Left lung (tissue), 10 donors: Measurements from ENCODE around the gene ANKRD10. TPM values are rescaled to one million over a fixed set of nuclear protein-coding genes. Genes with fewer than 3 reads are reported as not detected.

Source experiments
- ATAC-seq: fragments of 200-7000 bp; cut with Tn5 transposase; one replicate; pipeline ENCODE4 v1.9.1; 2020; ENCODE audit warnings: moderate library complexity
- DNase-seq, 4 donors: peaks; one replicate each; pipeline ENCODE4 v3.0.0-alpha.2; 2013 to 2020
- H3K27ac ChIP-seq, 2 donors: fragments of 200-600 bp; sonication (generic) in 1 of 2; one replicate each; pipeline versions ENCODE4 v1.5.0 to v1.8.0; 2020 to 2021
- H3K27me3 ChIP-seq, 2 donors: fragments of 200-600 bp; sonication (generic) in 1 of 2; one replicate each; pipeline versions ENCODE4 v1.5.0 to v1.8.0; 2020 to 2021
- H3K36me3 ChIP-seq, 2 donors: fragments of 200-600 bp; sonication (generic) in 1 of 2; one replicate each; pipeline versions ENCODE4 v1.5.0 to v1.8.0; 2020 to 2021
- H3K4me1 ChIP-seq, 2 donors: fragments of 200-600 bp; one replicate each; pipeline ENCODE4 v1.8.0; 2021
- H3K4me3 ChIP-seq, 2 donors: fragments of 200-600 bp; sonication (generic) in 1 of 2; one replicate each; pipeline versions ENCODE4 v1.5.0 to v1.8.0; 2020 to 2021; ENCODE audit warnings: mild to moderate bottlenecking in 1 of 2
- H3K9me3 ChIP-seq, 2 donors: fragments of 200-600 bp; sonication (generic) in 1 of 2; one replicate each; pipeline versions ENCODE4 v1.5.0 to v1.8.0; 2020 to 2021
- CTCF ChIP-seq, 2 donors: fragments of 200-600 bp; sonication (generic) in 1 of 2; IDR thresholded peaks; one replicate each; pipeline versions ENCODE4 v1.5.0 to v1.8.0; 2021; ENCODE audit warnings: antibody characterized with exemption in 2 of 2
- intact Hi-C, 2 donors: fragments of 100-400 bp; cut with DNase I; formaldehyde crosslinking; loops; one replicate each; pipeline versions ENCODE4 v1.11.2 to v1.14.2; 2022
- polyA plus RNA-seq, 6 donors: library from polyadenylated mRNA; unstranded; fragments of 120-200 nt; gene quantifications; one replicate each; pipeline ENCODE4 v1.2.1, GENCODE V29; 2013; ENCODE audit not compliant: insufficient read length in 6 of 6
- total RNA-seq, 2 donors: library from RNA; stranded (reverse); fragmentation: NEBNext Ultra II Directional; extraction: Animal tissue kit (Norgen Biotek cat#: 25700); gene quantifications; one replicate each; pipeline ENCODE4 v1.2.1, GENCODE V29; 2021
- donor health status: DM: no; HTN: yes; CAD: no.
- donor health status: DM: no; HTN: no; CAD: no.

The ANKRD10 gene
- total and polyA plus RNA-seq, 8 donors: 101 to 489 (median 426) TPM

GRCh38 chr13:110885966-110886869 lies 28.7 kb downstream of the ANKRD10 start:
- H3K4me1 ChIP-seq: no peaks in the 10 kb centered on the region
- no peaks in the 10 kb centered on the region for H3K27me3 ChIP-seq
- H3K9me3 ChIP-seq: no peaks in the 10 kb centered on the region
- intact Hi-C loops: no loop called here
- H3K4me3 ChIP-seq: no peak overlapping the region
- peaks cover 0 to 8% of the 10 kb centered on the region in 2 donors for H3K36me3 ChIP-seq
- ATAC-seq (no peak), DNase-seq (no peak)
- no peak overlapping the region for H3K27ac ChIP-seq
- no peak for TF ChIP-seq CTCF (IDR thresholded peaks at IDR 0.05)

- H3K27ac ChIP-seq: no peak overlapping the region
- ATAC-seq (no peak), DNase-seq (no peak)
Measured at GRCh38 chr13:110885516-110885915, 29.4 kb downstream of the ANKRD10 start.

GRCh38 chr13:110884517-110884916 lies 30.4 kb downstream of the ANKRD10 start:
- ATAC-seq (no peak), DNase-seq (no peak)
- H3K36me3 ChIP-seq: peaks cover 0 to 11% of the 10 kb centered on the region in 2 donors
- no peak overlapping the region for H3K4me3 ChIP-seq
- TF ChIP-seq CTCF (IDR thresholded peaks at IDR 0.05): no peak
- no peaks in the 10 kb centered on the region for H3K9me3 ChIP-seq
- H3K27ac ChIP-seq: no peak overlapping the region
- no peaks in the 10 kb centered on the region for H3K4me1 ChIP-seq
- no peaks in the 10 kb centered on the region for H3K27me3 ChIP-seq
- intact Hi-C loops: no loop called here

More at GRCh38 chr13:110885516-110885915, 29.4 kb downstream of the ANKRD10 start:
- intact Hi-C loops: no loop called here
- no peaks in the 10 kb centered on the region for H3K4me1 ChIP-seq
- H3K36me3 ChIP-seq: peaks cover 0 to 8% of the 10 kb centered on the region in 2 donors
- no peak overlapping the region for H3K4me3 ChIP-seq
- no peaks in the 10 kb centered on the region for H3K9me3 ChIP-seq
- H3K27me3 ChIP-seq: no peaks in the 10 kb centered on the region
- TF ChIP-seq CTCF (IDR thresholded peaks at IDR 0.05): no peak

GRCh38 chr13:110883542-110883941 lies 31.3 kb downstream of the ANKRD10 start:
- Histone ChIP-seq H3K9me3 (no peaks in the 10 kb centered on the region), H3K4me3 (no peak overlapping the region), H3K36me3 (peaks cover 0 to 17% of the 10 kb centered on the region in 2 donors), H3K4me1 (no peaks in the 10 kb centered on the region), H3K27ac (no peak overlapping the region), H3K27me3 (no peaks in the 10 kb centered on the region)
- intact Hi-C loops: no loop called here
- no peak for ATAC-seq
- no peak for DNase-seq
- TF ChIP-seq CTCF (IDR thresholded peaks at IDR 0.05): no peak

- ATAC-seq (no peak), DNase-seq (no peak)
- no peaks in the 10 kb centered on the region for H3K4me1 ChIP-seq
- TF ChIP-seq CTCF (IDR thresholded peaks at IDR 0.05): no peak
- no peaks in the 10 kb centered on the region for H3K27me3 ChIP-seq
- no peak overlapping the region for H3K4me3 ChIP-seq
- H3K36me3 ChIP-seq: peaks cover 0 to 17% of the 10 kb centered on the region in 2 donors
- no peaks in the 10 kb centered on the region for H3K9me3 ChIP-seq
- intact Hi-C loops: no loop called here
- no peak overlapping the region for H3K27ac ChIP-seq
Measured at GRCh38 chr13:110882972-110883371, 31.9 kb downstream of the ANKRD10 start.
